ENCODE data around the gene EXT2.

GRCh38 chr11:44167046-44167445 is 71.6 kb downstream of the EXT2 start:
- TF ChIP-seq CTCF (IDR thresholded peaks at IDR 0.05 in 2 of 3, conservative IDR thresholded peaks at IDR 0.05 in 1 of 3; ENCODE audit: borderline replicate concordance in 1 of 3, insufficient read depth in 1 of 3, low read depth in 2 of 3, low read length in 2 of 3) (no peak), POLR2A (IDR thresholded peaks at IDR 0.05; ENCODE audit: borderline replicate concordance, extremely low read depth, insufficient read depth, insufficient read length) (no peak), SP1 (IDR thresholded peaks at IDR 0.05; ENCODE audit: low read depth) (no peak), ZNF274 (IDR thresholded peaks at IDR 0.05; ENCODE audit: low read depth, low read length) (no peak), SRF (IDR thresholded peaks at IDR 0.05; ENCODE audit: low read depth) (no peak), YY1 (IDR thresholded peaks at IDR 0.05; ENCODE audit: extremely low read depth, insufficient replicate concordance, low read depth, low read length) (no peak), EZH2phosphoT487 (IDR thresholded peaks at IDR 0.05; ENCODE audit: borderline replicate concordance) (no peak), ZFX (IDR thresholded peaks at IDR 0.05) (no peak), TCF7L2 (IDR thresholded peaks at IDR 0.05; ENCODE audit: borderline replicate concordance, extremely low read depth, insufficient read depth, insufficient read length) (no peak), JUND (IDR thresholded peaks at IDR 0.05) (no peak)
- TF ChIP-seq, protein P1, sequence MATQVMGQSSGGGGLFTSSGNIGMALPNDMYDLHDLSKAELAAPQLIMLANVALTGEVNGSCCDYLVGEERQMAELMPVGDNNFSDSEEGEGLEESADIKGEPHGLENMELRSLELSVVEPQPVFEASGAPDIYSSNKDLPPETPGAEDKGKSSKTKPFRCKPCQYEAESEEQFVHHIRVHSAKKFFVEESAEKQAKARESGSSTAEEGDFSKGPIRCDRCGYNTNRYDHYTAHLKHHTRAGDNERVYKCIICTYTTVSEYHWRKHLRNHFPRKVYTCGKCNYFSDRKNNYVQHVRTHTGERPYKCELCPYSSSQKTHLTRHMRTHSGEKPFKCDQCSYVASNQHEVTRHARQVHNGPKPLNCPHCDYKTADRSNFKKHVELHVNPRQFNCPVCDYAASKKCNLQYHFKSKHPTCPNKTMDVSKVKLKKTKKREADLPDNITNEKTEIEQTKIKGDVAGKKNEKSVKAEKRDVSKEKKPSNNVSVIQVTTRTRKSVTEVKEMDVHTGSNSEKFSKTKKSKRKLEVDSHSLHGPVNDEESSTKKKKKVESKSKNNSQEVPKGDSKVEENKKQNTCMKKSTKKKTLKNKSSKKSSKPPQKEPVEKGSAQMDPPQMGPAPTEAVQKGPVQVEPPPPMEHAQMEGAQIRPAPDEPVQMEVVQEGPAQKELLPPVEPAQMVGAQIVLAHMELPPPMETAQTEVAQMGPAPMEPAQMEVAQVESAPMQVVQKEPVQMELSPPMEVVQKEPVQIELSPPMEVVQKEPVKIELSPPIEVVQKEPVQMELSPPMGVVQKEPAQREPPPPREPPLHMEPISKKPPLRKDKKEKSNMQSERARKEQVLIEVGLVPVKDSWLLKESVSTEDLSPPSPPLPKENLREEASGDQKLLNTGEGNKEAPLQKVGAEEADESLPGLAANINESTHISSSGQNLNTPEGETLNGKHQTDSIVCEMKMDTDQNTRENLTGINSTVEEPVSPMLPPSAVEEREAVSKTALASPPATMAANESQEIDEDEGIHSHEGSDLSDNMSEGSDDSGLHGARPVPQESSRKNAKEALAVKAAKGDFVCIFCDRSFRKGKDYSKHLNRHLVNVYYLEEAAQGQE (IDR thresholded peaks at IDR 0.05; ENCODE audit: low read depth), result no peak
